Activated CD4-positive, alpha-beta T cell treated with anti-CD3 and anti-CD28 coated beads, Interleukin-2, Interleukin-4, amounts not matched to agents 100 ng/mL and 50 ng/mL, durations not matched to agents 16 hours and 8 hours (primary cell): ENCODE results near the gene LRSAM1.
A peak's percentile ranks its signal among the peaks of the same experiment; 100 is the strongest.

Experiments
- DNase-seq: peaks from one replicate; pipeline ENCODE4 v3.0.0-alpha.2; 2020; ENCODE audit warnings: low spot score

Gene LRSAM1

GRCh38 chr9:127497656-127498290, 46.5 kb downstream of the LRSAM1 start:
- DNase-seq = no peak

GRCh38 chr9:127498298-127498697, 47.0 kb downstream of the LRSAM1 start:
- DNase-seq = no peak

- DNase-seq = no peak
Measured at GRCh38 chr9:127500399-127500798, 49.1 kb downstream of the LRSAM1 start.

- no peak for DNase-seq
Measured at GRCh38 chr9:127500862-127501261, 49.6 kb downstream of the LRSAM1 start.

- no peak for DNase-seq
Measured at GRCh38 chr9:127501821-127502343, 50.6 kb downstream of the LRSAM1 start.

- no peak for DNase-seq
Measured at GRCh38 chr9:127502706-127503378, 51.5 kb downstream of the LRSAM1 start.

- DNase-seq = no peak
Measured at GRCh38 chr9:127503379-127503921, 52.1 kb downstream of the LRSAM1 start.

- DNase-seq = peak; percentile 79
Measured at GRCh38 chr9:127503947-127504886, 52.9 kb downstream of the LRSAM1 start.

GRCh38 chr9:127504887-127505251, 53.6 kb downstream of the LRSAM1 start:
- DNase-seq = no peak

GRCh38 chr9:127505396-127506116, 54.2 kb downstream of the LRSAM1 start:
- DNase-seq = peak; percentile 20

GRCh38 chr9:127506117-127506813, 55.0 kb downstream of the LRSAM1 start:
- no peak for DNase-seq

GRCh38 chr9:127506814-127507750, 55.8 kb downstream of the LRSAM1 start:
- no peak for DNase-seq

GRCh38 chr9:127507751-127508648, 56.7 kb downstream of the LRSAM1 start:
- DNase-seq = no peak

- no peak for DNase-seq
Measured at GRCh38 chr9:127508901-127509260, 57.6 kb downstream of the LRSAM1 start.

GRCh38 chr9:127509261-127509954, 58.1 kb downstream of the LRSAM1 start:
- no peak for DNase-seq

- no peak for DNase-seq
Measured at GRCh38 chr9:127509955-127510299, 58.6 kb downstream of the LRSAM1 start.

GRCh38 chr9:127514468-127514867, 63.2 kb downstream of the LRSAM1 start:
- no peak for DNase-seq
